Lung (tissue), 12 donors: ENCODE measurements around the gene SLC26A1. TPM values are rescaled to one million over a fixed set of nuclear protein-coding genes. Genes with fewer than 3 reads are reported as not detected.

Experiments
- ATAC-seq: fragments of 200-7000 bp; cut with Tn5 transposase; one replicate; pipeline ENCODE4 v1.9.1; 2020; ENCODE audit warnings: moderate number of reproducible peaks; ENCODE audit not compliant: insufficient read depth, low FRiP score
- DNase-seq, 3 donors: peaks; one replicate each; pipeline ENCODE4 v3.0.0-alpha.2; 2013 to 2017
- H3K27ac ChIP-seq, 2 donors: one replicate each; pipeline ENCODE4 v1.5.1; 2013; ENCODE audit warnings: mild to moderate bottlenecking in 2 of 2, moderate library complexity in 2 of 2, control low read depth in 1 of 2, inconsistent platforms in 1 of 2, low read depth in 1 of 2, low read length in 1 of 2
- H3K27me3 ChIP-seq, 3 donors: one replicate each; pipeline ENCODE4 v1.5.1; 2013; ENCODE audit warnings: low read length in 2 of 3; ENCODE audit not compliant: control insufficient read depth in 3 of 3, insufficient read depth in 3 of 3
- H3K36me3 ChIP-seq, 4 donors: one replicate each; pipeline ENCODE4 v1.5.1; 2013; ENCODE audit warnings: low read length in 4 of 4, mild to moderate bottlenecking in 1 of 4, moderate library complexity in 1 of 4; ENCODE audit not compliant: control insufficient read depth in 4 of 4, insufficient read depth in 4 of 4
- H3K4me1 ChIP-seq, 5 donors: one replicate each; pipeline ENCODE4 v1.5.1; 2013; ENCODE audit warnings: low read length in 5 of 5, mild to moderate bottlenecking in 2 of 5, moderate library complexity in 1 of 5; ENCODE audit not compliant: control insufficient read depth in 5 of 5, insufficient read depth in 5 of 5
- H3K4me3 ChIP-seq: one replicate; pipeline ENCODE4 v1.5.1; 2013; ENCODE audit warnings: mild to moderate bottlenecking, control low read depth, moderate library complexity
- H3K9ac ChIP-seq, 2 donors: one replicate each; pipeline ENCODE4 v1.5.1; 2013; ENCODE audit warnings: low read length in 2 of 2, control low read depth in 1 of 2; ENCODE audit not compliant: insufficient read depth in 1 of 2
- H3K9me3 ChIP-seq, 4 donors: one replicate each; pipeline ENCODE4 v1.5.1; 2013; ENCODE audit warnings: low read length in 3 of 4, mild to moderate bottlenecking in 1 of 4, moderate library complexity in 1 of 4; ENCODE audit not compliant: control insufficient read depth in 4 of 4, insufficient read depth in 3 of 4
- CTCF ChIP-seq: IDR thresholded peaks from 2 replicates; pipeline ENCODE4 v1.5.1; 2012; ENCODE audit warnings: mild to moderate bottlenecking; ENCODE audit errors: control extremely low read depth, extremely low read depth
- whole genome bisulfite sequencing, 2 donors: extraction: QIAGEN DNeasy Blood & Tissue Kit; methylation state at CpG; one replicate each; pipeline ENCODE4 v1.1.7; 2013; 5-methylcytosine and 5-hydroxymethylcytosine counted together
- polyA plus RNA-seq, 2 donors: library from polyadenylated mRNA; stranded (reverse); fragments of 200-250 nt; gene quantifications; one replicate each; pipeline ENCODE4 v1.2.1, GENCODE V29; 2013
- total RNA-seq, 2 donors: library from RNA; depleted of rRNA in 1 of 2; stranded (reverse); fragments of >200 nt in 1 of 2; gene quantifications; one replicate each; pipeline ENCODE4 v1.2.1, GENCODE V29; 2014 to 2021
- donor health status: control.
- donor health status: control.
- donor health status: Bipolar disorder and iron deficiency.
- donor health status: healthy.
- donor health status: DM: yes; HTN: yes; CAD: no.

SLC26A1 gene
- total and polyA plus RNA-seq, 4 donors = 0.20 to 0.83 (median 0.50) TPM

DNA sequence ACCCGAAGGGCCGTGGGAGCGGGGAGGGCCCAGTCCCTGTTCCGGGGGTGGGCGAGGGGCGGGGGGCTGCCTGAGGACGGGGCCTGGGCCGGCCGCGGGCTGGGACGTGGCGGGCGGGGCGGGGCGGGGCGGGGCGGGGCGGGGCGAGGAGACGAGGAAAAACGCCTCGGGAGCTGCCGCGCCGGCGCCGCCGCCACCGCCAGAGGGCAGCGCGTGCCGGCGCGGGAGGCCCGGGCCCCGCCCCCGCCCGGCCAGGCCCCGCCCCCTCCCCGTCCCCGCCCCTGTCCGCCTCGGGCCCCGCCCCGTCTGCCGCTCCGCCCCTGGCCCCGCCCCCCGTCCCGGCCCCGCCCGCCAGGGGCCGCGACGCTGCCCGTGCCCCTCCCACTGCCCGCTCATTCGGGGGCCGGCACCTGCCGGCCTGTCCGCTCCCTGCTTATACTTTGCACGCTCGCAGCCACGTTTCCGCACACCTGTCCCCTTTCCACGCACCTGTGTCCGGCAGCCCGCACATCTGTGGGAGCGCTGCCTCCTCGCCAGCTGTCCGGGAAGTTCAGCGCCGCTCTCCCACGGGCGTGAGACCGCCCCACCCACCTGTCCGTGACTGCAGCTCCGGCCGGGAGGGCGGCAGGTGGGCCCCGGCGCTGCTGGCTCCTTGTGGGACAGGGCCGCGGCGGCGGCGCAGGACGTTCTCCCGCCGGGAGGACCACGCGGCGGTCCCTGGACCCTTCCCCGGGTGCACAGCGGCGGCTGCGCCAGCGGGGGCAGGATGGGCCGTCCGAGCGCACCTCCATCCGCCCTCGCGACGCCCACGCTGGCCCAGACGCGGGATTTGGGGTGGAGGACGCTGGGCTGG is 16.6 kb upstream of the SLC26A1 start:
- H3K4me3 ChIP-seq = peak overlapping the region; percentile 46
- peak; percentile 75 for ATAC-seq
- H3K36me3 ChIP-seq = peaks cover 0 to 2% (median 0%) of the 10 kb centered on the region in 4 donors
- H3K4me1 ChIP-seq = peaks cover 0 to 23% (median 4%) of the 10 kb centered on the region in 5 donors
- H3K9me3 ChIP-seq = peaks cover 0 to 2% (median 0%) of the 10 kb centered on the region in 4 donors
- peak; percentile 56 to 79 (median 58) for DNase-seq
- 0 to 1% methylated on average over 41 to 109 of the region's 109 CpGs for WGBS, 2 donors
- H3K27ac ChIP-seq = peak overlapping the region in 1 of 2 donors; percentile 82
- H3K9ac ChIP-seq = no peak overlapping the region
- peaks cover 0 to 31% (median 16%) of the 10 kb centered on the region in 3 donors for H3K27me3 ChIP-seq
- TF ChIP-seq CTCF = no peak

- H3K4me1 ChIP-seq = peaks cover 0 to 23% (median 4%) of the 10 kb centered on the region in 5 donors
- no peak overlapping the region for H3K4me3 ChIP-seq
- no peak for TF ChIP-seq CTCF
- peak overlapping the region in 1 of 2 donors; percentile 23 for H3K9ac ChIP-seq
- DNase-seq (no peak), ATAC-seq (no peak)
- WGBS, 2 donors = 3 to 6% methylated on average over 30 to 36 of the region's 36 CpGs
- no peak overlapping the region for H3K27ac ChIP-seq
- peaks cover 0 to 2% (median 0%) of the 10 kb centered on the region in 4 donors for H3K9me3 ChIP-seq
- H3K27me3 ChIP-seq = peaks cover 4 to 36% (median 16%) of the 10 kb centered on the region in 3 donors
- H3K36me3 ChIP-seq = peaks cover 0 to 2% (median 0%) of the 10 kb centered on the region in 4 donors
Observed at GRCh38 chr4:1008840-1009541, 15.8 kb upstream of the SLC26A1 start.

DNA sequence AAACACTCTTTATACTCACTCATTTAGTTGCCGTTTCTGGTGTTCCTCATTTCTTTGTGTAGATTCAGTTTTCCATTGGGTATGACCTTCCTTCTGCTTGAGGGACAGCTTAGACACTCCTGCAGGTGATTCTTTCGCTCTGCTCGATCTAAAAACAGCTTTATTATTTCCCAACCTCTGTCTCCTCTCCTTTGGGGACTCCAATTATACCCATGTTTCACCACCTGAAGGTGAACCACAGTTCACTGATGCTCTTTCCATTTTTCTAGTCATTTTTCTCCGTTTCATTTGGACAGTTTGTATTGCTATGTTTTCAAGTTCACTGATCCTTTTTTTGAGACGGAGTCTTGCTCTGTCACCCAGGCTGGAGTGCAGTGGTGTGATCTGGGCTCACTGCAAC is 13.7 kb upstream of the SLC26A1 start:
- ATAC-seq (no peak), DNase-seq (no peak)
- no peak for TF ChIP-seq CTCF
- Histone ChIP-seq H3K36me3 (no peaks in the 10 kb centered on the region), H3K27me3 (peaks cover 11 to 48% (median 26%) of the 10 kb centered on the region in 3 donors), H3K9me3 (peaks cover 0 to 5% (median 0%) of the 10 kb centered on the region in 4 donors), H3K4me1 (peaks cover 2 to 28% (median 8%) of the 10 kb centered on the region in 5 donors), H3K27ac (no peak overlapping the region), H3K4me3 (no peak overlapping the region), H3K9ac (no peak overlapping the region)
- 89 to 90% methylated on average over 5 of the region's 5 CpGs for WGBS, 2 donors
